Coronary artery (tissue), 2 donors: Measurements from ENCODE around the gene AFF3.
"Not testable (repeated sequence)": the region's sequence is repeated elsewhere in the genome, so short reads cannot be mapped to it uniquely, and the experiment has no call there.

Source experiments
- DNase-seq: peaks from one replicate; pipeline ENCODE4 v3.0.0-alpha.2; 2017; ENCODE audit warnings: low spot score
- H3K27ac ChIP-seq, 2 donors: fragments of 200-600 bp; sonication (generic); one replicate each; pipeline ENCODE4 v1.5.1; 2016 to 2019
- H3K4me3 ChIP-seq: fragments of 200-600 bp; sonication (generic); 2 replicates; pipeline ENCODE4 v1.5.1; 2016; ENCODE audit warnings: mild to moderate bottlenecking, moderate library complexity
- TF ChIP-seq, protein P1 (sequence below): fragments of 200-600 bp; sonication (generic); IDR thresholded peaks from one replicate; pipeline ENCODE4 v1.5.1; 2019; ENCODE audit warnings: antibody characterized with exemption

The AFF3 gene

GRCh38 chr2:99512181-99512591 lies 630.2 kb downstream of the AFF3 start:
- TF ChIP-seq, protein P1, sequence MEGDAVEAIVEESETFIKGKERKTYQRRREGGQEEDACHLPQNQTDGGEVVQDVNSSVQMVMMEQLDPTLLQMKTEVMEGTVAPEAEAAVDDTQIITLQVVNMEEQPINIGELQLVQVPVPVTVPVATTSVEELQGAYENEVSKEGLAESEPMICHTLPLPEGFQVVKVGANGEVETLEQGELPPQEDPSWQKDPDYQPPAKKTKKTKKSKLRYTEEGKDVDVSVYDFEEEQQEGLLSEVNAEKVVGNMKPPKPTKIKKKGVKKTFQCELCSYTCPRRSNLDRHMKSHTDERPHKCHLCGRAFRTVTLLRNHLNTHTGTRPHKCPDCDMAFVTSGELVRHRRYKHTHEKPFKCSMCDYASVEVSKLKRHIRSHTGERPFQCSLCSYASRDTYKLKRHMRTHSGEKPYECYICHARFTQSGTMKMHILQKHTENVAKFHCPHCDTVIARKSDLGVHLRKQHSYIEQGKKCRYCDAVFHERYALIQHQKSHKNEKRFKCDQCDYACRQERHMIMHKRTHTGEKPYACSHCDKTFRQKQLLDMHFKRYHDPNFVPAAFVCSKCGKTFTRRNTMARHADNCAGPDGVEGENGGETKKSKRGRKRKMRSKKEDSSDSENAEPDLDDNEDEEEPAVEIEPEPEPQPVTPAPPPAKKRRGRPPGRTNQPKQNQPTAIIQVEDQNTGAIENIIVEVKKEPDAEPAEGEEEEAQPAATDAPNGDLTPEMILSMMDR, result no peak
- no peak overlapping the region for H3K4me3 ChIP-seq
- DNase-seq, result no peak
- no peak overlapping the region for H3K27ac ChIP-seq

- H3K4me3 ChIP-seq, result no peak overlapping the region
- H3K27ac ChIP-seq, result no peak overlapping the region
- TF ChIP-seq, protein P1, result no peak
- DNase-seq, result no peak
These were observed 633.0 kb downstream of the AFF3 start for GRCh38 chr2:99509387-99509786.

DNA sequence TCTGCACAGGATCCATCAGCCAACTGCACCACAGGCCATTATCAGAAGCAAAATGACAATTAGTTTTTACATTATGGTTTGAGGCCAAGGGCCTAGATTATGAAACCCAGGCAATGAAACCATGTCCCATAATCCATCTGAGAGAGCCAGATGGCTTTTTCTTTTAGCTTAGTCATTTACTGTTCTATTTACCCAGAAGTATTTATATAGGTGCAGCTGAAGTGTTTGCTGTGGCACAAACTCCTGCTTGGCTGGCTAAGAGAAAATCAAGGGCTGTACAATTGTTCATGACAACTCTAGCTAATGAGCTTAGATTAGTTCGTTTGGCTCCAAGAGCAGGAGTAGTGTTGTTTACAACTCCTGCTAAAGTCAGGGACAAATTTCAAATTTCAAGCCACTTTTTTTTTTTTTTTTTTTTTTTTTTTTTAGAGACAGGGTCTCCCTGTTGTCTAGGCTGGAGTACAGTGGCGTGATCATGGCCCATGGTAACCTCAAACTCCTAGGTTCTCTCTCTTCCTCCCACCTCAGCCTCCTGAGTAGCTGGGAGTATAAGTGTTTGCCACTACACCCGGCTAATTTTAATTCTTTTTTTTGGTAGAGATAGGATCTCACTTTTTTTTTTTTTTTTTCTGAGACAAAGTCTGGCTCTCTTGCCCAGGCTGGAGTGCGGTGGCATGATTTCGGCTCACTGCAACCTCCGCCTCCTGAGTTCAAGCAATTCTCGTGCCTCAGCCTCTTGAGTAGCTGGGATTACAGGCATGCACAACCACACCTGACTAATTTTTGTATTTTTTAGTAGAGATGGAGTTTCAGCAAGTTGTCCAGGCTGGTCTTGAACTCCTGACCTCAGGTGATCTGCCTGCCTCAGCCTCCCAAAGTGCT lies 634.2 kb downstream of the AFF3 start:
- no peak for DNase-seq
- Histone ChIP-seq H3K27ac (no peak overlapping the region), H3K4me3 (no peak overlapping the region)
- TF ChIP-seq, protein P1, result no peak

- no peak for DNase-seq
- no peak overlapping the region for H3K4me3 ChIP-seq
- H3K27ac ChIP-seq, result no peak overlapping the region
- TF ChIP-seq, protein P1, result no peak
These were observed 637.4 kb downstream of the AFF3 start for GRCh38 chr2:99504844-99505584.

- not testable (repeated sequence) for DNase-seq, H3K27ac ChIP-seq, H3K4me3 ChIP-seq
These were observed 638.6 kb downstream of the AFF3 start for GRCh38 chr2:99503662-99504416.

GRCh38 chr2:99496021-99496420 lies 646.4 kb downstream of the AFF3 start:
- no peak overlapping the region for H3K27ac ChIP-seq
- H3K4me3 ChIP-seq, result no peak overlapping the region
- DNase-seq, result no peak
- TF ChIP-seq, protein P1, result no peak
